Measurements from ENCODE around the gene NDUFV1.
"Not testable (repeated sequence)": the region's sequence is repeated elsewhere in the genome, so short reads cannot be mapped to it uniquely, and the experiment has no call there.

The NDUFV1 gene

DNA sequence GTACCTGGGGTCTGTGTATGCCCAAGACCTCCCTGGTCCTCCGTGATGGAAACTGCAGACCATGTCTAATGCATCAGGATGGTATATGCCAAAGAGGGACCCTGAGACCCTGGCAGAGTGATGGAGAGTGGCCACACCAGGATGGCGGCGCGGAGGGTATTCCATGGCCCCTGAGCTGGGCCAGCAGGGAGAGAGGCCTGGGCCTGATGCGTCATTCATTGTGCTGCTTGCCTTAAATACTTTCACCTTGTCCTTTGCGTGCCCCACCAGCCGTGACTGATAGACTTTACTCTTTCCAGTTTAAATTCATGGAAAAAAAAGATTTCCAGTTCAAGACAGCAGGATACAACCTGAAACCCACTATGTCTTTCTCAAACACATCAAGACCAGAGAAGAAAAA, 5.6 kb upstream of the NDUFV1 start:
- Histone ChIP-seq H3K79me2 (no peaks in the 10 kb centered on the region), H3K27me3 (ENCODE audit: control insufficient read depth, insufficient read depth, low read length) (no peaks in the 10 kb centered on the region), H3K36me3 (ENCODE audit: control insufficient read depth, insufficient read depth, low read length) (no peaks in the 10 kb centered on the region), H3K9ac (no peak overlapping the region), H2AFZ (no peak overlapping the region), H3K27ac (no peak overlapping the region), H3K9me3 (ENCODE audit: control insufficient read depth, low read length) (no peaks in the 10 kb centered on the region), H3K4me3 (ENCODE audit: low read depth, low read length) (no peak overlapping the region), H3K4me2 (ENCODE audit: low read length) (no peak overlapping the region), H3K4me1 (no peaks in the 10 kb centered on the region)
- TF ChIP-seq, protein P1, sequence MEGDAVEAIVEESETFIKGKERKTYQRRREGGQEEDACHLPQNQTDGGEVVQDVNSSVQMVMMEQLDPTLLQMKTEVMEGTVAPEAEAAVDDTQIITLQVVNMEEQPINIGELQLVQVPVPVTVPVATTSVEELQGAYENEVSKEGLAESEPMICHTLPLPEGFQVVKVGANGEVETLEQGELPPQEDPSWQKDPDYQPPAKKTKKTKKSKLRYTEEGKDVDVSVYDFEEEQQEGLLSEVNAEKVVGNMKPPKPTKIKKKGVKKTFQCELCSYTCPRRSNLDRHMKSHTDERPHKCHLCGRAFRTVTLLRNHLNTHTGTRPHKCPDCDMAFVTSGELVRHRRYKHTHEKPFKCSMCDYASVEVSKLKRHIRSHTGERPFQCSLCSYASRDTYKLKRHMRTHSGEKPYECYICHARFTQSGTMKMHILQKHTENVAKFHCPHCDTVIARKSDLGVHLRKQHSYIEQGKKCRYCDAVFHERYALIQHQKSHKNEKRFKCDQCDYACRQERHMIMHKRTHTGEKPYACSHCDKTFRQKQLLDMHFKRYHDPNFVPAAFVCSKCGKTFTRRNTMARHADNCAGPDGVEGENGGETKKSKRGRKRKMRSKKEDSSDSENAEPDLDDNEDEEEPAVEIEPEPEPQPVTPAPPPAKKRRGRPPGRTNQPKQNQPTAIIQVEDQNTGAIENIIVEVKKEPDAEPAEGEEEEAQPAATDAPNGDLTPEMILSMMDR (IDR thresholded peaks at IDR 0.05), result no peak

DNA sequence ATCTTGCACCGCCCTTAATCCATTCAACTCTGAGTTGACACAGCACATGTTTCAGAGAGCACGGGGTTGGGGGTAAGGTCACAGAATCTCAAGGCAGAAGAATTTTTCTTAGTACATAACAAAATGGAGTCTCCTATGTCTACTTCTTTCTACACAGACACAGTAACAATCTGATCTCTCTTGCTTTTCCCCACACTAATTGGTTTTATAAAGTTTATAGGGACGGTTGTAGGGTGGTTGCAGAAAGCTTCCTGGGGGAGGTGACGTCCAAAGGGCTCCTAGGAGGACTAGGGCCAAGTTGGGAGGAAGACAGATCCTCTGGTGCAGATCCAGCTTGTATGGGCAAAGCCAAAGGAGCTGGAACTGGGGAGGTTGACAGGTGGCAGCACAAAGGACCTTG, 2.6 kb upstream of the NDUFV1 start:
- not testable (repeated sequence) for H3K36me3 ChIP-seq (ENCODE audit: control insufficient read depth, insufficient read depth, low read length); H3K4me1 ChIP-seq; H3K9me3 ChIP-seq (ENCODE audit: control insufficient read depth, low read length); H3K27me3 ChIP-seq (ENCODE audit: control insufficient read depth, insufficient read depth, low read length); H2AFZ ChIP-seq; H3K27ac ChIP-seq; H3K4me3 ChIP-seq (ENCODE audit: low read depth, low read length); H3K9ac ChIP-seq; H3K4me2 ChIP-seq (ENCODE audit: low read length); H3K79me2 ChIP-seq

DNA sequence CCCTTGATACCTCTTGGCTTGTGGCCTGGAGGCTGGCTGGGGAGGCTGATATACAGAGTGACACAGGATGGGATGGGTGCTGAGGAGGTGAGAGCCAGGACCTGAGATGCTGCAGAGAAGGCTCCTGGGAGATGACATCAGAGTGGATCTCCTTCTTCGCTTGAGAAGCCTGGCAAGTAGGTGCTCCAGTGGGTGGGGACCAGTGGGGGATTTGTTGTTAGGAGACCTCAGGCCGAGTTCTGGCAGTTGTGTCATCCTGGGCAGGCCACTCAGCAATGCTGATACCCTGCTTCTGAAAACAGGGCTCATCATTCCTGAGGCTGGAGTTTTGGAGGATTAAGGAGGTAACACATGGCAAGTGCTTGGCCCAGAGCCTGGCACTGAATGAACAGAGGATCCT, 1.9 kb upstream of the NDUFV1 start:
- Histone ChIP-seq H3K27me3 (ENCODE audit: control insufficient read depth, insufficient read depth, low read length) (no peaks in the 10 kb centered on the region), H3K36me3 (ENCODE audit: control insufficient read depth, insufficient read depth, low read length) (no peaks in the 10 kb centered on the region), H3K9ac (no peak overlapping the region), H3K9me3 (ENCODE audit: control insufficient read depth, low read length) (no peaks in the 10 kb centered on the region), H2AFZ (no peak overlapping the region), H3K4me2 (ENCODE audit: low read length) (no peak overlapping the region), H3K4me3 (ENCODE audit: low read depth, low read length) (no peak overlapping the region), H3K27ac (no peak overlapping the region), H3K4me1 (peaks cover 3% of the 10 kb centered on the region), H3K79me2 (peaks cover 3% of the 10 kb centered on the region)
- TF ChIP-seq, protein P1 (IDR thresholded peaks at IDR 0.05), result no peak

DNA sequence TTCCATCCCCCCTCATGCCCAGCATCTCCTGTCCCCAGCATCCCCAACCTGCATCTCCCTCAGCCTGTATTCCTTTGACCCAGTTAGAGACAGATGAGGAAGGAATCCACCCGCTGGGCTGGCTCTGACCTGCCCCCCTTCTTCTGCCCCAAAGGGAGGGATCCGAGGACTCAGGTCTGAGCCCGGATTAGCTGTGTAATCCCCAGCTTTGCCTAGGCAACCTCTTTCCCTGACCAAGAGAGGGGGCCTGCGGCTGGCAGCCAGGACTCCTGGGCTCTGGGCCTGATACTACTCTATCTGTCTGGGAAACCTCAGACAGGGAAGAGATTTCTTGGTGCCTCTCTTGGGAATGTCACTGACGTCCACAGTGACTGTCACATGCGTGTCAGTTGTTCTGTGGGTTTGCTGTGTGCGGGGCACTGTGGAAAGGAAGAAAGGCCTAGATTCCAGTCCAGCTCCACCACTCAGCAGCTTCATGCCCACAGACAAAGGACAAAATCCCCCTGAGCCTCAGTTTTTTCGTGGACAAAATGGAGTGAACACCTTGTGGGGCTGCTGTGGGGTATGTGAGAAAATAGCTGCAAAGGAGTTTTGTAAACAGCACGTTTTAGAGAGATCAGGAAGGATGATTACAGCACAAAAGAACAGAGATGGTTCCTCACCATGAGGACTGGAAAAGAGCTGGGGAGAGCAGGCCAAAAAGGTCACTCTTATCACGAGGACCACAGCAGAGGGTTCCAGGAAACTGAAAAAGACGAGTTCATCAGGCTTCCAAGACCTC, 1.3 kb upstream of the NDUFV1 start:
- H3K4me1 ChIP-seq, result peaks cover 3% of the 10 kb centered on the region
- H2AFZ ChIP-seq, result peak overlapping the region; percentile 89
- no peak overlapping the region for H3K27ac ChIP-seq
- no peaks in the 10 kb centered on the region for H3K9me3 ChIP-seq (ENCODE audit: control insufficient read depth, low read length)
- TF ChIP-seq, protein P1 (IDR thresholded peaks at IDR 0.05), result no peak
- no peak overlapping the region for H3K9ac ChIP-seq
- no peak overlapping the region for H3K4me3 ChIP-seq (ENCODE audit: low read depth, low read length)
- no peaks in the 10 kb centered on the region for H3K36me3 ChIP-seq (ENCODE audit: control insufficient read depth, insufficient read depth, low read length)
- H3K79me2 ChIP-seq, result peaks cover 3% of the 10 kb centered on the region
- peak overlapping the region; percentile 76 for H3K4me2 ChIP-seq (ENCODE audit: low read length)
- H3K27me3 ChIP-seq (ENCODE audit: control insufficient read depth, insufficient read depth, low read length), result no peaks in the 10 kb centered on the region

DNA sequence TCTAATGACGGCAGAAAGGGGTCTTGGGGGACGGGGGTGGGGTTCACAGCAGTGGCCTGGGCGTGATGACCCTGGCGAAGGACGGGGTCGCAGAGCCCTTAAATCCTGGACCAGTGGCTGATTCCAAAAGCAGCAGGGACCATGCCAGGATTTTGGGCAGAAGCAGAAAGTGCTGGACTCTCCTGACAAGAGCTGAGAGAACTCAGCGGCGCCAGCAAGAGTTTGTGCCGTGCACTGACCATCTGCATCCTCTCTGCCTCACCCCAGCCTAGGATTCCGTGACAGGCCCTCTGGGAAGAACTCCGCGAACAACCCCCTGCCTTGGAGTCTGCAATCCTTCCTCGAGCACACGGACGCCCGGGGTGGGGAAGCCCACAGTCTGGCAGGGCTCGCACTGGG, 644 bp upstream of the NDUFV1 start:
- H3K4me2 ChIP-seq (ENCODE audit: low read length), result peak overlapping the region; percentile 76
- H3K27me3 ChIP-seq (ENCODE audit: control insufficient read depth, insufficient read depth, low read length), result no peaks in the 10 kb centered on the region
- peak overlapping the region; percentile 89 for H2AFZ ChIP-seq
- H3K27ac ChIP-seq, result peak overlapping the region; percentile 2
- H3K9me3 ChIP-seq (ENCODE audit: control insufficient read depth, low read length), result no peaks in the 10 kb centered on the region
- H3K36me3 ChIP-seq (ENCODE audit: control insufficient read depth, insufficient read depth, low read length), result no peaks in the 10 kb centered on the region
- peaks cover 3% of the 10 kb centered on the region for H3K4me1 ChIP-seq
- H3K79me2 ChIP-seq, result peaks cover 3% of the 10 kb centered on the region
- H3K4me3 ChIP-seq (ENCODE audit: low read depth, low read length), result peak overlapping the region; percentile 97
- TF ChIP-seq, protein P1 (IDR thresholded peaks at IDR 0.05), result no peak
- H3K9ac ChIP-seq, result no peak overlapping the region

All from parathyroid adenoma (tissue), 2 donors.